Mononuclear cell (primary cell): ENCODE results near the gene COPZ2. TPM values are rescaled to one million over a fixed set of nuclear protein-coding genes. Genes with fewer than 3 reads are reported as not detected.
A peak's percentile ranks its signal among the peaks of the same experiment; 100 is the strongest.
"Not testable (repeated sequence)": the region's sequence is repeated elsewhere in the genome, so short reads cannot be mapped to it uniquely, and the experiment has no call there.

Experiments used
- H3K27me3 ChIP-seq: 2 replicates; pipeline ENCODE4 v1.6.0; 2011; ENCODE audit warnings: low read length, control low read depth; ENCODE audit not compliant: insufficient read depth
- H3K4me1 ChIP-seq: 2 replicates; pipeline ENCODE4 v1.5.1; 2011; ENCODE audit warnings: mild to moderate bottlenecking, low read length, control low read depth; ENCODE audit not compliant: insufficient read depth
- H3K4me3 ChIP-seq: 2 replicates; pipeline ENCODE4 v1.5.1; 2011; ENCODE audit warnings: mild to moderate bottlenecking, low read length, moderate library complexity
- H3K9me3 ChIP-seq: 2 replicates; pipeline ENCODE4 v1.5.1; 2011; ENCODE audit warnings: low read depth, mild to moderate bottlenecking, control low read depth, low read length
- total RNA-seq: library from RNA; depleted of rRNA; stranded (reverse); fragments of >200 nt; gene quantifications from one replicate; pipeline ENCODE4 v1.2.3, GENCODE V29; 2012

The COPZ2 gene, protein sequence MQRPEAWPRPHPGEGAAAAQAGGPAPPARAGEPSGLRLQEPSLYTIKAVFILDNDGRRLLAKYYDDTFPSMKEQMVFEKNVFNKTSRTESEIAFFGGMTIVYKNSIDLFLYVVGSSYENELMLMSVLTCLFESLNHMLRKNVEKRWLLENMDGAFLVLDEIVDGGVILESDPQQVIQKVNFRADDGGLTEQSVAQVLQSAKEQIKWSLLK
- 0.52 TPM for total RNA-seq

DNA sequence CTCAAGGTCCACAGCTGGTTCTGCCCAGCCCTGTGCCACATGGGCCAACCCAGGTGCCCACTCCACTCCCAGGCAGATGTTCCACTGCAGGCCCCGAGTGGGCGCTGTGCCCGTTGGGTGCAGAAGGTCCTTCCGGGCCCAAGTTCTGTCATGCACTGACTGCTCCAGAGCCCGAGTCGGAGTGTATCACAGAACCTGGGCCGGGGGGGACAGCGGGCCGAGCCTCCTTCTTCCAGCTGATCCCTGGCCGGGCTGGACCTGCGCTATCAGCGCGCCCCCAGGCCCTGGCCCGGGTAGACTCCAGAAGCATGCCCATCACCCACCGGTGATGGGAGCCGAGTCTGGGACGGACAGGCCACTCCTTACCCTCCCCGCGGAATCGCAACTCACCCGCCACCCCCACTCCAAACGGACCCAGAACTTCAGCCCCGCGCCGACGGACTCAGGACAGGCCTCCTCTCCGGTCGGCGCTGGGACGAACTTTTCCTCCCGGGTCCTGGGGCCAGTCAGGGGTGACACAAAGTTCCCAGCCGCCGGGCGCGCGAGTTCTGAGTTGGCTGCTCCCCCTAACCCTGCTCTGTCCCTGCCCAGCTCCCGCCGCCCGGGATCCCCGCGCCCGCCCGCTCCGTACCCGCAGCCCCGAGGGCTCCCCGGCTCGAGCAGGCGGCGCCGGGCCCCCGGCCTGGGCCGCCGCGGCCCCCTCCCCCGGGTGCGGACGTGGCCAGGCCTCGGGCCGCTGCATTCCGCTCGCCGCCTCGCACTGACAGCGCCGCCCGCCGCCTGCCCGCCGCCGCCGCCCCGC, at the start of gene COPZ2:
COPZ2 (minus strand) TSS at position 762 of the 802 bp plus-strand sequence; CDS start at position 742, 20 bp downstream.
- peaks cover 14% of the 10 kb centered on the region for H3K4me1 ChIP-seq
- H3K4me3 ChIP-seq: peak within 1 kb of the TSS; percentile 47
- no peaks in the 10 kb centered on the region for H3K9me3 ChIP-seq
- peaks cover 27% of the 10 kb centered on the region for H3K27me3 ChIP-seq

DNA sequence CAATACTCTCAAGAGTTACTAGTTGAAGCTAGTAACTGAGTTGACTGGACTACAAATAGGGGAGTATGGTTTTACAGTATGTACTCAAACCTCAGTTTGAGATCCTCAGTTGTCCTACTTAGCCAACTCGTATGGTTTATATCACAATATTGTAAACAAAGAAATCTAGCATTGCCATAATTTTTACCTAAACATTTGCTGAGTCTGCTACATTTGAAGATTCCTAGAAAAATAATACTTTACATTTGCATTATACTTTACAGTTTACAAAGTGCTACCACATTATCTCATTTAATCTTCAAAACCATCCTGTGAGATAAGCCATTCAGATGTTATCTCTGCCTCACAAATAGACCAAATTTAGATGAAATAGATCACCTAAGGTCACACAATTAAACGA, 47.3 kb upstream of the COPZ2 start:
- H3K4me3 ChIP-seq: no peak overlapping the region
- H3K27me3 ChIP-seq: no peaks in the 10 kb centered on the region
- H3K9me3 ChIP-seq: no peaks in the 10 kb centered on the region
- H3K4me1 ChIP-seq: peaks cover 3% of the 10 kb centered on the region

DNA sequence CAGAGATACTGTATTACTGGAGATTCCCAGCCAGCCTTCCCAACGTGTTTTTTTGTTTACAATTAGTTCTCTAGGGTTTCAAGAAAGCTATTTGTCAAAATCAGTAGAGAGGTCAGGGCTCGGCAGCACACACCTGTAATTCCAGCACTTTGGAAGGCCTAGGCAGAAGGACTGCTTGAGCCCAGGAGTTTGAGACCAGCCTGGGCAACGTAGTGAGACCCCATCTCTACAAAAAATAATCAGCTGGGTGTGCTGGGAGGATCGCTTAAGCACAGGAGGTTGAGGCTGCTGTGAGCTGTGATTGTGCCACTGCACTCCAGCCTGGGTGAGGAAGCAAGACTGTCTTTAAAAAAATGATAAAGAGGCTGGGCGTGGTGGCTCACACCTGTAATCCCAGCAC, 44.3 kb upstream of the COPZ2 start:
- no peak overlapping the region for H3K4me3 ChIP-seq
- peaks cover 3% of the 10 kb centered on the region for H3K4me1 ChIP-seq
- H3K27me3 ChIP-seq: no peaks in the 10 kb centered on the region
- no peaks in the 10 kb centered on the region for H3K9me3 ChIP-seq

DNA sequence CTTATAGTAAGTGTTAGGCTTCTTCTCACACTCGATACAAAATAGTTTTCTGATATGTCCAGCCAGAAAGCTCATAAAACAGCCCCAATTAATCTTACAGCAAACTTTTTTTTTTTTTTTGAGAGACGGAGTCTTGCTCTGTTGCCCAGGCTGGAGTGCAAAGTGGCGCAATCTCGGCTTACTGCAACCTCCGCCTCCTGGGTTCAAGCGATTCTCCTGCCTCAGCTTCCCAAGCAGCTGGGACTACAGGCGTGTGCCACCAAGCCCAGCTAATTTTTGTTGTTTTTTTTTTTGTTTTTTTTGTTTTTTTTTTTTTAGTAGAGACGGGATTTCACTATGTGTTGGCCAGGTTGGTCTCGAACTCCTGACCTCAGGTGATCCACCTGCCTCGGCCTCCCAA, 39.6 kb upstream of the COPZ2 start:
- not testable (repeated sequence) for H3K4me1 ChIP-seq, H3K27me3 ChIP-seq, H3K4me3 ChIP-seq, H3K9me3 ChIP-seq

DNA sequence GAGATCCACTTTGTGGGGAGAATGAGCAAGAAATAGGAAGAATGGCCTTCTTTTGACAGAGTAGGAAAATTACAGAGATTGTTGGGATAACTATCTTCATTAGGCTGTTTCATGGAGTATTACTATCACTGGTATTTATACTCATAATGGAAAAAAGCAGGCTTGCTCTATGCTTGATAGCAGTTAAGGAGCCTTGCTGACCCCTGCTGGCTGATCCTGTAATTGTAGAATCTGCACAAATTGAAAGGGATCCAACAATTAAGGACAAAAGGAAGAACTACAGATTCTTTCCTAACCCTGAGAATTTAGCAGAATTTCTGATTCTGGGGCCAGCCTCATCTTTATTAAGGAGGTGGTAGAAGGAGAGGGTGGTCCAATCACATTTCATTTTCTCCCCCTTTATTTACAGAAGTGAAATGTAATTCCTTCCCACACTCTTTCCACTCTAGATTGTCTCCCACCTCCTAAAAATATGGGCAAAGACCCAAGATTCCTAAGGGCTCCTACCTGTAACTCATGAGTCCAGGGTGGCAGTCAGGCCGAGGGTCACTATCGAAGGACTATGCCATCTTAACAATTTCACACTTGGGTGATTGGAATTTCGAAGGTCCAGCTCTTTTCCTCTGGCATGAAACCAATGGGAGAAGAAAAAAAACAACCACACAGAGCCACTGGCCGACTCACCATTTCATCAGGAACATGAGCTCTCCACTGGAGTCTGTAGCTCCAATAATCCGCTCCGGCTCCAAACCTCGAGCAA, 36.9 kb upstream of the COPZ2 start:
- Histone ChIP-seq H3K27me3 (no peaks in the 10 kb centered on the region), H3K4me1 (no peaks in the 10 kb centered on the region), H3K4me3 (no peak overlapping the region), H3K9me3 (no peaks in the 10 kb centered on the region)

DNA sequence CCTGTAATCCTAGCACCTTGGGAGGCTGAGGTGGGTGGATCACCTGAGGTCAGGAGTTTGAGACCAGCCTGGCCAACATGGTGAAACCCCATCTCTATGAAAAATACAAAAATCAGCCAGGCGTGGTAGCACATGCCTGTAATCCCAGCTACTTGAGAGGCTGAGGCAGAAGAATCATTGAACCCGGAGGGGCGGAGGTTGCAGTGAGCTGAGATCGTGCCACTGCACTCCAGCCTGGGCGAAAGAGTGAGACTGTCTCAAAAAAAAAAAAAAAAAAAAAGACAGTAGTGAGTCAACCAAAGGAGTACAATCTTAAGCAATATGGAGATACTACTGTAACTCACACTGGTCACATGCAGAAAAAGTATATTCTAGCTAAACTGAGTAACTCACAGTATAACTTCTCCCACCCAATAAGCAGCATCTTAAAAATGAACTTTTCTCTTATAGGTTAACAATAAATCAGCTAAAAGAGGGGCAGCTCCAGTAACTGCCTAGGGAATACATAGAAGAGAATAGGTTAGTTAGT, 36.0 kb upstream of the COPZ2 start:
- H3K4me1 ChIP-seq, H3K27me3 ChIP-seq, H3K4me3 ChIP-seq, H3K9me3 ChIP-seq: not testable (repeated sequence)

DNA sequence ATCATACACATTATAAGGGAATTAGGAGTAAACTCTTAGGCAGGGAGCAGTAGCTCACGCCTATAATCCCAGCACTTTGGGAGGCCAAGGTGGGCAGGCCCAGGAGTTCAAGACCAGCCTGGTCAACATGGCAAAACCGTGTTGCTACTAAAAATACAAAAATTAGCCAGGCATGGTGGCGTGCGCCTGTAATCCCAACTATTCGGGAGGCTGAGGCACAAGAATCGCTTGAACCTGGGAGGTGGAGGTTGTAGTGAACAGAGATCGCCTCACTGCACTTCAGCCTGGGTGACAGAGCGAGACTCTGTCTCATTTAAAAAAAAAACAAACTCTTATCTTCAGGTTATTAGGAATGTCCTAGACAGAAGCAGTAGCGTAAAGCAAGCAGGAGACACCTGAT, 35.2 kb upstream of the COPZ2 start:
- H3K27me3 ChIP-seq: not testable (repeated sequence)

DNA sequence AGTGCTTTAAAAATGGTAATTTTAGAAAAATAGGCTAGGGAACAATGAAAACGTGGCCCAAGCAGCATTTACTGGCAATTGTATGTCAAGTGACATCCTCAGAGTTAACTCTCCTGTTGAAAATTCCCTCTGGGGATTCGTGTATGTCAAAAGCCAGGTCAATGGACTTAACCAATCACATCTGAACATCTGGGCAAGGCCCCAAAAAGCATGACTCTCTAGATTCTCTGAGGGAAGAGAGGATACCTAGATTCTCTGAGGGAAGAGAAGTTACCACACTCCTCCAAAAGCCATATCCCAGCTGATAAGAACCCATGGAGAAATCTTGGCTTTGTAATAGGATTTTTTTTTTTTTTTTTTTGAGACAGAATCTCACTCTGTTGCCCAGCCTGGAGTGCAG, 34.1 kb upstream of the COPZ2 start:
- Histone ChIP-seq H3K27me3 (no peaks in the 10 kb centered on the region), H3K9me3 (no peaks in the 10 kb centered on the region), H3K4me3 (no peak overlapping the region), H3K4me1 (no peaks in the 10 kb centered on the region)

More for the DNA sequence above, 35.2 kb upstream of the COPZ2 start:
- H3K4me1 ChIP-seq, H3K4me3 ChIP-seq, H3K9me3 ChIP-seq: not testable (repeated sequence)

DNA sequence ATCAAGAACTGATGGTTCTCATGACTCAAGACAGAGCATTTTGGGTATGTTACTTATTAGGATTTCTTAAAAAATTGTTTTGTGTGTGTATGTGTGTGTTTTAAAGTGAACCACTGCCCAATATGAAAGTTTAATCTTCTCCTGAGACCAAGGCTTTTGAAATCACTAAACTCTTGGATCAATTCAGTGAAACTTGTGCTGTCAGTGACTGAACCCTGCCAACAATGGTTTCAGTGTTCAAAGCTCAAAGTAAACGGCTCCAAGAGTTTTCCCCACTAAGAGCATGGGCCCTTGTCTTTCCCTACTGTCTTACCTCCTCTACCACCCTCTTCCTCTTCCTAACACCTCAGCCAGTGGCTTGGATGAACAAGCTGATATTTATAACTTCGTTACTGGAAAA, 32.6 kb upstream of the COPZ2 start:
- no peaks in the 10 kb centered on the region for H3K9me3 ChIP-seq
- H3K4me1 ChIP-seq: no peaks in the 10 kb centered on the region
- H3K27me3 ChIP-seq: no peaks in the 10 kb centered on the region
- no peak overlapping the region for H3K4me3 ChIP-seq

DNA sequence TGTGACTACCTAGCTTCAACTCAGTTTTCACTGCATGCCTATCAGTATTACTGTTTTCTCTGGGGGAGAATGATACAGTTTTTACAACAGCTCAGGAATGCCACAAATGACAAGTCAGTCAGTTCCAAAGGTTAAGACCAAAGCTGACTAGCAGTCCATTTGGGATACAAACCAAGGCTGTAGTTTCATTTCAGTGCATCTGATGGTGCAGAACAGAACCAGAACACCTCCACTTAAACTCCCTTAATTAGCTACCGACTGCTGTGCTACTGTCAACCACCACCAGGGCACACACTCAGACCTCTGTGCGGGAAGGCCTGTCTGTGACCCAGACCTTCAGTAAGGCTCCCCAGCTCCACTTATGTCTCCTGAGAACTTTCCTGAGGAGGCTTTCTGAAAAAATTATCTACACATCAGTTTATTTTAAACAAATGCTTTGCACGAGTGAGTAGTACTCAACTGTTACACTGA, 30.9 kb upstream of the COPZ2 start:
- H3K4me1 ChIP-seq: no peaks in the 10 kb centered on the region
- H3K9me3 ChIP-seq: no peaks in the 10 kb centered on the region
- H3K27me3 ChIP-seq: no peaks in the 10 kb centered on the region
- H3K4me3 ChIP-seq: no peak overlapping the region

DNA sequence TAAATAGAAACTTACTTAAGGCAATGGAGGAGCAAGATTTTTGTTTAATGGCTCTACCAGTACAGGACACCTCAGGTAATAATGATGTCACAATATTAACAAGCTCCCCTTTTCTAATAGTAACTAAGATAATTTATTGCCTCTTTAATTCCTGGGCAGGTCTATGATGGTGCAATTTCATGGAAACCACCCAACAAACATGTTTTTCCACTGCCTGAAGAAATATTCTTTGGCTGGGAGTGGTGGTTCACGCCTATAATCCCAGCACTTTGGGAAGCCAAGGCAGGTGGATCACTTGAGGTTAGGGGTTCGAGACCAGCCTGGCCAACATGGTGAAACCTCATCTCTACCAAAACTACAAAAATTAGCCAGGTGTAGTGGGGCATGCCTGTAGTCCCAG, 30.2 kb upstream of the COPZ2 start:
- H3K4me1 ChIP-seq: not testable (repeated sequence)

DNA sequence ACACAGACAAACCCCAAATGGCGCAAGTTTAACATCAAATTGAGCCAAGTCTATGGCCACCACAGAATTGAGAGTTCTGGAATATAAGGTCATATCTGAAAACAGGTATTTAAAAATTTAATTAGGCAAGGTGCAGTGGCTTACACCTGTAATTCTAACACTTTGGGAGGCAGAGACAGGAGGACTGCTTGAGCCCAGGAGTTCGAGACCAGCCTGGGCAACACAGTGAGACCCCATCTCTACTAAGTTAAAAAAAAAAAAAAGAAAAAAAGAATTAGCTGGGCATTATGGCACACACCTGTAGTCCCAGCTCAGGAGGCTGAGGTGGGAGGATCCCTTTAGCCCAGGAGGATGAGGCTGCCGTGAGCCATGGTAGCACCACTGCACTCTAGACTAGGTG, 29.6 kb upstream of the COPZ2 start:
- H3K4me3 ChIP-seq: no peak overlapping the region
- no peaks in the 10 kb centered on the region for H3K9me3 ChIP-seq
- H3K27me3 ChIP-seq: no peaks in the 10 kb centered on the region
- H3K4me1 ChIP-seq: no peaks in the 10 kb centered on the region

More for the DNA sequence above, 30.2 kb upstream of the COPZ2 start:
- not testable (repeated sequence) for H3K27me3 ChIP-seq, H3K4me3 ChIP-seq, H3K9me3 ChIP-seq

DNA sequence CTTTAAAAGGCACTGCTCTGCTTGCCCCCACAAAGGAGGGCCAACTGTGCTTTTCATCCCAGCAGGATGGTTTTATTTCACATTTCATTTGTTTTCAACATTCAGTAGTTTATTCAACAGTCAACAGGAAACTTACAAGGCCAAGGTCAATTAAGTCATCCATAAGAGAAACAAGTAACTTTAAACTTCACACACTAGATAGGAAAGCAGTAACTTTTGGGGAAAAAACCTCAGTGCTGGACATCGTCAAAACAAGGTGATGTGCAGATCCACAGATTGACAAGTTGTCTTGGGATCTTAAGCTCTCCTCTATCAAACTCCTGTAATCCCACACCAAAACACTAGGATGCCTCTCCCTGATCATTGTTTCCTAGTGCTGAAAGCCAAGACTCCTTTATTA, 29.1 kb upstream of the COPZ2 start:
- Histone ChIP-seq H3K9me3 (no peaks in the 10 kb centered on the region), H3K4me1 (no peaks in the 10 kb centered on the region), H3K27me3 (no peaks in the 10 kb centered on the region), H3K4me3 (no peak overlapping the region)

DNA sequence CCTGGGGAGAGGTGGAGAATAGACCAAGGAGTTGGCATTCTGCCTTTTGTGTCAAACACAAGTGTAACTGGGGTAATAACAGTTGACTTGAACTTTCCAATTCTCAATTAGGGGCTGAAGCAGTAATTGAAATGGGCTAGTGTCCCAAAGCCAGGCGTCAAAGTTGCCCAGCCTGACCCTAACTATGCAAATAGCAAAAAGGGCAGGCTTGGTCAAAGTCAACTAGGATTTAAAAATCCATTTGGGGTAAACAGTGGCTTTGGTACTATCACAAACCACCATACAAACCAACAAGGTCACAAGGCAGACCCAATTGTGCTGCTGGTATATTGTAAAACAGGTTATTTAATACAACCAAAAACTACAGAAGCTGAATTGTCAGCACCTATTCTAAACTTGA, 28.6 kb upstream of the COPZ2 start:
- Histone ChIP-seq H3K27me3 (no peaks in the 10 kb centered on the region), H3K9me3 (no peaks in the 10 kb centered on the region), H3K4me1 (no peaks in the 10 kb centered on the region), H3K4me3 (no peak overlapping the region)

DNA sequence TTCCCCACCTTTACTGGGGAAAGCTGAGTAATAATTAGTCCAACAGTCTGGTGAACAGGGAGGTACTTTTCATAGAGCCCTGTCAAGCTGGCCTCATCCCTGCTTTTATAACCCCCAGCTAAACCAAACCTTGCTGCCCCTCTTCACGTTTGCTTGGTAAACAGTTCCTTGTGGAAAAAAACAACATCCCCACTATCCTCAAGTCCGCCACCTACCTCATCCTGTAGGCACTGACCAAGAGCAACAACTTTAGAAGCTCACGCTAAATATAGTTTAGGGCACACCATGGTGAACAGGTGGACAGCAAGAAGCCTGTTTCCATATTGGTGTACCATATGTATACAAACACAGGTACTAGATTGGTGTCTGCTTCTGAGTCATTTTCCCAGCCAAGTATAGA, 27.0 kb upstream of the COPZ2 start:
- Histone ChIP-seq H3K4me1 (no peaks in the 10 kb centered on the region), H3K9me3 (no peaks in the 10 kb centered on the region), H3K4me3 (no peak overlapping the region), H3K27me3 (no peaks in the 10 kb centered on the region)
